Body of pancreas (tissue), 4 donors: ENCODE data around the gene HAGHL.

ENCODE experiments used
- POLR2A ChIP-seq, 3 donors: fragments of 450-650 bp; IDR thresholded peaks; one replicate each; pipeline ENCODE4 v1.6.1; 2016; ENCODE audit warnings: antibody characterized with exemption in 3 of 3, mild to moderate bottlenecking in 2 of 3
- TF ChIP-seq, protein P1 (sequence below), 7 experiments: fragments of 450-650 bp in 4 of 7; fragments of 200-600 bp in 3 of 7; sonication (generic) in 3 of 7; IDR thresholded peaks; one replicate each; pipeline ENCODE4 v1.5.1; 2016 to 2019; ENCODE audit warnings: antibody characterized with exemption in 7 of 7

DNA sequence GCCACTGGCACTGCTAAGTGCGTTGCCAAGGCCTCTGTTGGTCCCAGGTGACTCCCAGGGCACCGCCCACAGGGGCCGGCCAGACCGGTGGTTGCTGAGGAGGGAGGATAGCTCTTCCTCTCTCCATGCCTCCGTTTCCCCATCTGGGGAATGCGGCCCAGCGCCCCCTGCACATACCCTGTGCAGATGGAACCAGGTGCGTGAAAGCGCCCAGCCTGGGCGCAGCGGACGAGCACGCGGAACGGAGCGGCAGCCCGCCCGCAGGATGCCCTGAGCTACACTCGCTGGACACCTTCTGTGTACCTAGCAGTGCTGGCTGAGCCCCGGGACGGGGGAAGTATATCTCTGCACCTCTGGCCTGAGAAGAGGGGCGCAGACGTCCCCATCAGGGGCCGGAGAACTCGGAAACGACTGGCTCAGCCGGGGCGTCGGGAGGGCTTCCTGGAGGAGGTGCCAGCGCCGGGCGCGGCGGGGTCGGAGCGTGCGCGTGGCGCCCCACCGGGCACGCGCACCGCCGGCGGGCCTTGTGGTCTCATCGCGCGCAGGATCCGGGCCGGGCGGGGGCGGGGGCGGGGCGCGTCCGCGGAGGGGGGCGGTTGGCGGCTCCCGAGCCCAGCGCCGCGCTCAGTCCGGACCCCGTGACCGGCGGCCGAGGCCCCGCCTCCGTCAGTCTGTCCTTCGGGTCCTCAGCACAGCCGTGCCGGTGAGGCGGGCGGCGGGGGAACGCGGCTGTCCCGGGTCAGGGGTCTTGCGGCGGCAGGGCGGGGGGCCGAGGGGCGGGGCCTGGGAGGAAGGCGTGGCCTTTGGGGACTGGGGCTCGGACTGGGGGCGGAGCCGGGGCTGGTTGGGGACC, at the start of gene HAGHL, which contains the start of gene CCDC78:
- TF ChIP-seq, protein P1, sequence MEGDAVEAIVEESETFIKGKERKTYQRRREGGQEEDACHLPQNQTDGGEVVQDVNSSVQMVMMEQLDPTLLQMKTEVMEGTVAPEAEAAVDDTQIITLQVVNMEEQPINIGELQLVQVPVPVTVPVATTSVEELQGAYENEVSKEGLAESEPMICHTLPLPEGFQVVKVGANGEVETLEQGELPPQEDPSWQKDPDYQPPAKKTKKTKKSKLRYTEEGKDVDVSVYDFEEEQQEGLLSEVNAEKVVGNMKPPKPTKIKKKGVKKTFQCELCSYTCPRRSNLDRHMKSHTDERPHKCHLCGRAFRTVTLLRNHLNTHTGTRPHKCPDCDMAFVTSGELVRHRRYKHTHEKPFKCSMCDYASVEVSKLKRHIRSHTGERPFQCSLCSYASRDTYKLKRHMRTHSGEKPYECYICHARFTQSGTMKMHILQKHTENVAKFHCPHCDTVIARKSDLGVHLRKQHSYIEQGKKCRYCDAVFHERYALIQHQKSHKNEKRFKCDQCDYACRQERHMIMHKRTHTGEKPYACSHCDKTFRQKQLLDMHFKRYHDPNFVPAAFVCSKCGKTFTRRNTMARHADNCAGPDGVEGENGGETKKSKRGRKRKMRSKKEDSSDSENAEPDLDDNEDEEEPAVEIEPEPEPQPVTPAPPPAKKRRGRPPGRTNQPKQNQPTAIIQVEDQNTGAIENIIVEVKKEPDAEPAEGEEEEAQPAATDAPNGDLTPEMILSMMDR (IDR thresholded peaks at IDR 0.05): no peak
- TF ChIP-seq POLR2A (IDR thresholded peaks at IDR 0.05): no peak
